GM19193 (cell line): Measurements from ENCODE around the gene TBL1Y.

Experiments
- POLR2A ChIP-seq: IDR thresholded peaks from 4 replicates; pipeline ENCODE4 v1.6.1; 2011; ENCODE audit not compliant: insufficient read depth, insufficient read length; ENCODE audit errors: extremely low read depth

The TBL1Y gene

GRCh38 chrY:6949947-6950346, 39.5 kb downstream of the TBL1Y start:
- TF ChIP-seq POLR2A = no peak

GRCh38 chrY:6964732-6965131, 54.2 kb downstream of the TBL1Y start:
- TF ChIP-seq POLR2A = no peak

DNA sequence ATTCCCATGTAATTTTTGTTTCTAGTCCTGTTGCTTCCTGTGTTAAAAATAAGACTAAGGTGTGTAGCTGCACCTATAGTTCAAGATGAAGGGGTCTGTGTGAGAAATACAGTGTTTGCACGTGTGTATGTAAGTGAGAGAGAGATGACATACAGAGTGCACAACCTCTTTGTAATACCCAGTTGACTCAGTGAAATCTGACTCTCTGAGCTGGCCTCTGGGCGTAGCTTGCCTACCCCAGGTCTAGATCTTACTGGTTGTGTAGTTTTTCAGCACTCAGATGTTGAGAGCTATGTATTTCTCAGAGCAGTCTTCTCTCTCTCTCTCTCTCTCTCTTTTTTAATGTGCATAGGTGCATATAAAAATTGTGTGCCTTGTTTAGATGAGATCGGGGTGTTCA, 56.0 kb downstream of the TBL1Y start:
- TF ChIP-seq POLR2A = no peak

GRCh38 chrY:6967736-6968135, 57.2 kb downstream of the TBL1Y start:
- TF ChIP-seq POLR2A = no peak

- TF ChIP-seq POLR2A = no peak
Observed at GRCh38 chrY:6968191-6968590, 57.7 kb downstream of the TBL1Y start.

DNA sequence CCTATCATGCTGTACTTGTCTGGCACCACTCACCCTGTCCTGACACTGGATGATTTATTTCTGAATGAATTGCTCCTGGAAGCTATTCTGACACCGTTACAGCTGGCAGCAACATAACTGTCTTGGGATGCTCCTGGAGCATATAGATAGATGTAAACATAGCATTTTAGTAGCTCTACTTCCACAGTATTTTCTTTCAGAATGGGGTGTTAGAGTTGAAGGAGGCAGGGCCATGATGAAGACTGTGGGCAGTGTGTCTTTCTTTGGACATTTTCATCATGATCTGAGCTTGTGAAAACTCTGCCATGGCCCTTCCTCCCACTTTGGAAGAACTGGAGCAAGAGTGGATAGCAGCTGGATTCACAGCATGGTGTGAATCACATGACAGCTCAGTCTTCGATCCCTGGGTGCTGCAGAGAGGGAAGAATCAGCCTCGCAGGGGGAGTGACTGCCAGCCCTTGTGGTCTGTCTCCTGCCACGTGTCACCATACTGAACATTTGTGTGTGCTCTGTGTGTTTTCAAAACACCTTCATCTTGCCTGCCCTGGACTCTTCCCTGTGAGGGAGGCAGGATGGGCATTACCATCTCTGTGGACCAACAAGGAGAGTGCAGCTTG, 61.9 kb downstream of the TBL1Y start:
- no peak for TF ChIP-seq POLR2A

- TF ChIP-seq POLR2A = no peak
Observed at GRCh38 chrY:6974971-6975370, 64.5 kb downstream of the TBL1Y start.

- TF ChIP-seq POLR2A = no peak
Observed at GRCh38 chrY:6977783-6978182, 67.3 kb downstream of the TBL1Y start.

GRCh38 chrY:6983221-6983620, 72.7 kb downstream of the TBL1Y start:
- no peak for TF ChIP-seq POLR2A

GRCh38 chrY:6987811-6988210, 77.3 kb downstream of the TBL1Y start:
- TF ChIP-seq POLR2A = no peak

DNA sequence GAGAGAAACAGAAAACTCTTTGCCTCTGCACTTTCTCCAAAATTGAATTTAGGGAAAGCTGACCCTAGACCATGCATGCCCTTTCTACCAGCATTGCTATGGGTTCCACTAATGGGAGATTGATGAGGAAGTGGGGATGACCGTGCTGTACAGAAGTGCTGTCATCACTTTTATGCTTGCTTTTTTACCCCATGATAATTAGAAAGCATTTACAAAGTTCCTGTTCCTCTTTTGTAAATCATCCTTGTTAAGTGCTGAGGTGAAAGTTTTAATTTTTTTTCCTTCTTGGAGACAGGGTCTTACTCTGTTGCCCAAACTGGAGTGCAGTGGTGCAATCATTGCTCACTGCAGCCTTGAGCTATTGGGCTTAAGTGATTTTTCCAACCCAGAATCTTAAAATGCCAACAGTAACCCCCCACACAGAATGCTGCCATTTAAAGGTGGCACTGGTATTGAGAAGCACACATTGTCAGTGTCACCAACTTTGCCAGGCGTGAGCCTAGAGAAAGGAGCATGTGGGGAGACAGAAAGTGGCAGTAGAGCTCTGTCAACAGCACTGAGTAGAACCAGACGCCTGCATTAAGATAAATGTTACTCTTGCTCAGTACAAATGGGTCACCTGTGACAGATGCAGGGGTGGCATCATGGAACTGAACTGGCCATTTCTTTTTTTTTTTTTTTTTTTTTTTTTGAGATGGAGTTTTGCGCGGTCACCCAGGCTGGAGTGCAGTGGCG, 79.6 kb downstream of the TBL1Y start:
- no peak for TF ChIP-seq POLR2A

GRCh38 chrY:6992041-6992440, 81.5 kb downstream of the TBL1Y start:
- TF ChIP-seq POLR2A = no peak

GRCh38 chrY:6995987-6996386, 85.5 kb downstream of the TBL1Y start:
- no peak for TF ChIP-seq POLR2A

DNA sequence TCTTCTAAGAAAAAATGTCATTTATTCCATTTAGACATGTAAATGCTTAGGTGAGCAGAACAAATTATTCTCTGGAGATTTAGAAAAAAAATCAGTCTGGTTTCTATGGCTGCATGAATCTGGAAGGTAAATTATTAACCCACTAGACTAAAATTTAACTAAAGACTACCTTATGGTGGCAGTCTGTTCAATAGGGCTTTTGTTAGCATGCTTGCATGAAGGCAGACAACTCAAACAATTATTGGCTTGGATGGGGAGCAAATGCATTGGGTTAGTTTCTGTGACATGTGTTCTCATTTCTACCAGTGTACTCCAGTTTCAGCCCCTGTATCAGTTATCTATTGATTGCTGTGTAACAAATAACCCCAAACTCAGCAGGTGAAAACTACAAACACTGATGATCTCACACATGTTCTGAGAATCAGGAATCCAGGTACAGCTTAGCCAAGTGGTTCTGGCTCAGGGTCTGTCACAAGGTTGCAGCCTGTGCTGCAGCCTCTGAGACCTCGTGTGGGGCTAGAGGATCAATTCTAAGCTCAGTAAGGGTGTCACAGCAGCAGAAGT, 87.1 kb downstream of the TBL1Y start:
- no peak for TF ChIP-seq POLR2A

- no peak for TF ChIP-seq POLR2A
Observed at GRCh38 chrY:6999905-7000304, 89.4 kb downstream of the TBL1Y start.

DNA sequence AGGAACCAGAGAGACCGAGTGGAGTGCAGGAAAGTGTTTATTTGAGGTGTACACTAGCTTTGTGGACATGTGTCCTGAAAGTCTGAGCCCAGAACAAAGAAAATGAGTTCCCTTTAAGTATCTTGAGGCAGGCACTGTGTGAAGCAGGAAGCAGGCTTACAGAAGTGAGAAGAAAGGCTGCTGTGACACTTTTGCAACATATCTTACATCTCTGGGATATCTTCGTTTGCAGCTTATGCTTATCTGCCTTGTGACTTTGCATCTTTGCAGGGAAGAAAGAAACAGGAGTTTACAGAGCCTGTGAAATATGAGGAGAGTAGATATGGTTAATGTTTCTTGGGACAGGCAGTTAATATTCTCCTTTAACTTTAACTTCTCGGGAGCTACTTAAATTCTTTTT, 92.1 kb downstream of the TBL1Y start:
- TF ChIP-seq POLR2A = no peak
